H1 (cell line): ENCODE measurements around the gene TPP1. TPM values are rescaled to one million over a fixed set of nuclear protein-coding genes. Genes with fewer than 3 reads are reported as not detected.

ENCODE experiments used
- CTCF ChIA-PET: fragments of 300-600 bp; sonication (Branson Sonifier 250); formaldehyde crosslinking; loops from one replicate; lab custom pipeline; 2021; ENCODE audit not compliant: partially characterized antibody; lab: Charles Lee
- POLR2A ChIA-PET: fragments of 300-600 bp; sonication (Branson Sonifier 250); formaldehyde crosslinking; loops from one replicate; lab custom pipeline; 2021; ENCODE audit warnings: inconsistent platforms; ENCODE audit not compliant: partially characterized antibody; lab: Charles Lee
- DNase-seq, 2 experiments: peaks; one replicate each; pipeline versions ENCODE4 v3.0.0 to v3.0.0-alpha.2; 2010 to 2022; ENCODE audit warnings: low spot score in 2 of 2, low read depth in 1 of 2, mixed read lengths in 1 of 2
- FAIRE-seq: peaks from 2 replicates; lab custom pipeline; 2011; peaks lifted over from hg19 to GRCh38; lab: Jason Lieb, UNC
- H2AFZ ChIP-seq: 2 replicates; pipeline ENCODE4 v1.8.1; 2012; ENCODE audit warnings: low read length, inconsistent platforms
- H2AK5ac ChIP-seq: 2 replicates; pipeline ENCODE4 v1.6.1; 2013; ENCODE audit warnings: low read depth, low read length
- H2BK120ac ChIP-seq: replicated peaks from 2 replicates; pipeline ENCODE3; 2013; ENCODE audit warnings: low read depth, low read length, inconsistent platforms
- H2BK12ac ChIP-seq: 2 replicates; pipeline ENCODE4 v1.6.1; 2013; ENCODE audit warnings: low read depth, low read length
- H2BK15ac ChIP-seq: 2 replicates; pipeline ENCODE4 v1.6.1; 2013; ENCODE audit warnings: low read length
- H2BK20ac ChIP-seq: 2 replicates; pipeline ENCODE4 v1.6.1; 2013; ENCODE audit warnings: low read length
- H2BK5ac ChIP-seq: 2 replicates; pipeline ENCODE4 v1.6.1; 2013; ENCODE audit warnings: low read depth, low read length
- H3K14ac ChIP-seq: 2 replicates; pipeline ENCODE4 v1.6.1; 2013; ENCODE audit warnings: inconsistent platforms; ENCODE audit not compliant: insufficient read length
- H3K18ac ChIP-seq: 2 replicates; pipeline ENCODE4 v1.6.1; 2013; ENCODE audit warnings: low read length; ENCODE audit errors: extremely low read depth
- H3K23ac ChIP-seq: 2 replicates; pipeline ENCODE4 v1.6.1; 2013; ENCODE audit warnings: inconsistent platforms; ENCODE audit not compliant: insufficient read length
- H3K23me2 ChIP-seq: 2 replicates; pipeline ENCODE4 v1.6.1; 2013; ENCODE audit warnings: low read depth, low read length
- H3K27ac ChIP-seq: 2 replicates; pipeline ENCODE4 v1.6.1; 2011; ENCODE audit warnings: low read depth, low read length, inconsistent platforms
- H3K27me3 ChIP-seq, 4 experiments: replicated peaks in 1 of 4; 1 replicate in 1 of 4; 2 replicates in 3 of 4; pipeline versions ENCODE4 v1.6.1 to v1.8.1; 2011 to 2013; ENCODE audit warnings: low read length in 3 of 4, mild to moderate bottlenecking in 3 of 4, inconsistent platforms in 2 of 4, mixed read lengths in 2 of 4, moderate library complexity in 1 of 4; ENCODE audit not compliant: control insufficient read depth in 3 of 4, insufficient read depth in 3 of 4; ENCODE audit errors: extremely low read depth in 1 of 4
- H3K36me3 ChIP-seq, 4 experiments: 2 replicates each; pipeline versions ENCODE4 v1.6.1 to v1.8.1; 2011 to 2013; ENCODE audit warnings: mild to moderate bottlenecking in 4 of 4, low read length in 3 of 4, moderate library complexity in 2 of 4, control low read depth in 1 of 4, inconsistent platforms in 1 of 4; ENCODE audit not compliant: insufficient read depth in 4 of 4, control insufficient read depth in 2 of 4
- H3K4ac ChIP-seq: replicated peaks from 2 replicates; pipeline ENCODE3; 2013; ENCODE audit warnings: low read length, low read depth, mixed read lengths, inconsistent platforms; ENCODE audit not compliant: insufficient read length
- H3K4me1 ChIP-seq, 4 experiments: replicated peaks in 1 of 4; 1 replicate in 1 of 4; 2 replicates in 3 of 4; pipeline versions ENCODE4 v1.6.1 to v1.8.1; 2011 to 2013; ENCODE audit warnings: low read length in 3 of 4, inconsistent platforms in 2 of 4, mixed read lengths in 1 of 4; ENCODE audit not compliant: insufficient read depth in 4 of 4, control insufficient read depth in 3 of 4
- H3K4me2 ChIP-seq, 2 experiments: 2 replicates each; pipeline versions ENCODE4 v1.6.1 to v1.8.1; 2011 to 2013; ENCODE audit warnings: low read depth in 2 of 2, low read length in 2 of 2, control low read depth in 1 of 2, inconsistent platforms in 1 of 2, mild to moderate bottlenecking in 1 of 2; ENCODE audit not compliant: insufficient read depth in 1 of 2
- H3K4me3 ChIP-seq, 4 experiments: fragments of 200-600, 300-600 bp in 1 of 4; sonication (generic), shearing (Covaris generic), sonication (Bioruptor Twin) in 1 of 4; 2 replicates each; pipeline versions ENCODE4 v1.5.1 to v1.8.1; 2011 to 2016; ENCODE audit warnings: low read length in 4 of 4, low read depth in 3 of 4, control low read depth in 2 of 4, inconsistent platforms in 2 of 4, mild to moderate bottlenecking in 2 of 4, mixed read lengths in 1 of 4, moderate library complexity in 1 of 4; ENCODE audit not compliant: insufficient read depth in 2 of 4; ENCODE audit errors: extremely low read depth in 1 of 4
- H3K56ac ChIP-seq: replicated peaks from 2 replicates; pipeline ENCODE3; 2013; ENCODE audit warnings: low read depth, mild to moderate bottlenecking, mixed read lengths, low read length, inconsistent platforms; ENCODE audit not compliant: insufficient read length
- H3K79me1 ChIP-seq: 2 replicates; pipeline ENCODE4 v1.6.1; 2013; ENCODE audit warnings: low read depth, low read length, control low read depth
- H3K79me2 ChIP-seq, 2 experiments: 2 replicates each; pipeline versions ENCODE4 v1.6.1 to v1.8.1; 2012 to 2013; ENCODE audit warnings: low read length in 2 of 2, mild to moderate bottlenecking in 2 of 2, inconsistent platforms in 1 of 2; ENCODE audit not compliant: insufficient read depth in 2 of 2, control insufficient read depth in 1 of 2
- H3K9ac ChIP-seq, 4 experiments: replicated peaks in 1 of 4; 1 replicate in 1 of 4; 2 replicates in 3 of 4; pipeline versions ENCODE4 v1.6.1 to v1.8.1; 2011 to 2013; ENCODE audit warnings: low read depth in 3 of 4, low read length in 3 of 4, control low read depth in 2 of 4, mild to moderate bottlenecking in 2 of 4, moderate library complexity in 2 of 4, inconsistent platforms in 1 of 4; ENCODE audit errors: extremely low read depth in 1 of 4
- H3K9me3 ChIP-seq, 2 experiments: 2 replicates each; pipeline versions ENCODE4 v1.6.1 to v1.8.1; 2012 to 2013; ENCODE audit warnings: mild to moderate bottlenecking in 2 of 2, moderate library complexity in 2 of 2, control low read depth in 1 of 2, inconsistent platforms in 1 of 2, low read depth in 1 of 2, low read length in 1 of 2, mixed read lengths in 1 of 2; ENCODE audit not compliant: insufficient read depth in 2 of 2
- H4K20me1 ChIP-seq, 2 experiments: replicated peaks in 1 of 2; 2 replicates each; pipeline versions ENCODE3 to v1.8.1; 2011 to 2013; ENCODE audit warnings: inconsistent platforms in 2 of 2, low read length in 2 of 2, mild to moderate bottlenecking in 1 of 2; ENCODE audit not compliant: insufficient read depth in 2 of 2, control insufficient read depth in 1 of 2
- H4K5ac ChIP-seq: 2 replicates; pipeline ENCODE4 v1.6.1; 2013; ENCODE audit warnings: low read length, low read depth, mixed read lengths, inconsistent platforms; ENCODE audit not compliant: insufficient read length
- H4K8ac ChIP-seq: 2 replicates; pipeline ENCODE4 v1.8.0; 2013; ENCODE audit warnings: mild to moderate bottlenecking, moderate library complexity, low read length, inconsistent platforms; ENCODE audit not compliant: insufficient read depth; ENCODE audit errors: extremely low read depth
- H4K91ac ChIP-seq: replicated peaks from 2 replicates; pipeline ENCODE3; 2013; ENCODE audit warnings: low read length, mixed read lengths, inconsistent platforms; ENCODE audit not compliant: insufficient read length
- EZH2 ChIP-seq: fragments of 200-600 bp; sonication (generic); IDR thresholded peaks from 2 replicates; pipeline ENCODE4 v1.7.1; 2012; ENCODE audit warnings: low read depth, mild to moderate bottlenecking, moderate library complexity, low read length, inconsistent platforms; ENCODE audit not compliant: severe bottlenecking
- KDM5A ChIP-seq: fragments of 200-600 bp; IDR thresholded peaks from 2 replicates; pipeline ENCODE4 v1.7.1; 2012; ENCODE audit warnings: mild to moderate bottlenecking, low read length, inconsistent platforms, mixed read lengths
- NRF1 ChIP-seq: IDR thresholded peaks from 2 replicates; pipeline ENCODE4 v1.6.1; 2011; ENCODE audit warnings: mild to moderate bottlenecking, low read depth, low read length, improper control_type of control experiment
- POLR2A ChIP-seq, 2 experiments: IDR thresholded peaks; 1 replicate in 1 of 2; 2 replicates in 1 of 2; pipeline ENCODE4 v1.6.1; 2011; ENCODE audit warnings: low read depth in 2 of 2, low read length in 2 of 2, mild to moderate bottlenecking in 2 of 2; ENCODE audit errors: control extremely low read depth in 1 of 2
- SIN3A ChIP-seq, 2 experiments: IDR thresholded peaks in 1 of 2; conservative IDR thresholded peaks in 1 of 2; 2 replicates each; pipeline ENCODE4 v1.6.1; 2011 to 2012; ENCODE audit warnings: low read length in 2 of 2, improper control_type of control experiment in 1 of 2, low read depth in 1 of 2, mild to moderate bottlenecking in 1 of 2
- SIRT6 ChIP-seq: IDR thresholded peaks from one replicate; pipeline ENCODE4 v1.7.1; 2012; ENCODE audit warnings: low read length, inconsistent platforms
- WGBS, 2 experiments: shearing (Covaris generic) in 1 of 2; methylation state at CpG; one replicate each; pipeline versions ENCODE4 v1.1.6 to v1.1.7; 2013 to 2015; ENCODE audit warnings: low lambda C conversion rate in 2 of 2, mixed read lengths in 2 of 2, inconsistent platforms in 1 of 2, low coverage in 1 of 2, missing lambda C conversion rate in 1 of 2; ENCODE audit not compliant: insufficient replicate concordance in 2 of 2, insufficient coverage in 1 of 2, insufficient read length in 1 of 2; ENCODE audit errors: extremely low coverage in 1 of 2, missing lambda C conversion rate in 1 of 2; 5-methylcytosine and 5-hydroxymethylcytosine counted together
- polyA plus RNA-seq, 7 experiments: library from polyadenylated mRNA; depleted of rRNA in 3 of 7; stranded (reverse) in 5 of 7; unstranded in 2 of 7; fragments of >200 nt in 5 of 7; fragments of 200-250 nt in 2 of 7; gene quantifications; 1 replicate in 5 of 7; 2 replicates in 1 of 7; 4 replicates in 1 of 7; pipeline versions ENCODE4 v1.2.1 to v1.2.3, GENCODE V29; 2011 to 2013; ENCODE audit warnings: missing spikeins in 2 of 7, mixed read lengths in 2 of 7
- total RNA-seq: library from RNA; stranded (reverse); fragmentation: NEBNext Ultra II Directional; extraction: Animal tissue kit (Norgen Biotek cat#: 25700); gene quantifications from 2 replicates; pipeline ENCODE4 v1.2.1, GENCODE V29; 2021

The TPP1 gene
- total and polyA plus RNA-seq, 2 of the 8 experiments (the other 6 are each of a cell fraction or from before 2014, with no cell fraction given), result 36.1 to 77.5 TPM

- Histone ChIP-seq H4K20me1 (no peaks in the 10 kb centered on the region), H3K4me2 (peak overlapping the region in 1 of 2 experiments; percentile 94; a peak in 3 of 4 replicates), H3K18ac (no peak overlapping the region), H3K79me2 (peaks cover 0 to 26% of the 10 kb centered on the region in 2 experiments; a peak in 2 of 4 replicates), H3K23me2 (peaks cover 11% of the 10 kb centered on the region), H2AFZ (no peak overlapping the region), H3K27me3 (no peaks in the 10 kb centered on the region), H3K4ac (no peak overlapping the region), H3K14ac (no peak overlapping the region), H2BK20ac (no peak overlapping the region), H2BK5ac (no peak overlapping the region), H2AK5ac (no peak overlapping the region), H3K9me3 (no peaks in the 10 kb centered on the region), H3K23ac (no peak overlapping the region), H3K56ac (no peak overlapping the region), H3K4me3 (peak overlapping the region in 2 of 4 experiments; percentile 67 to 76; a peak in 1 of 8 replicates), H2BK120ac (no peak overlapping the region), H2BK12ac (no peak overlapping the region), H2BK15ac (no peak overlapping the region), H4K8ac (no peak overlapping the region), H3K4me1 (peaks cover 4 to 21% (median 11%) of the 10 kb centered on the region in 4 experiments), H3K27ac (no peak overlapping the region), H3K36me3 (peaks cover 17 to 36% (median 33%) of the 10 kb centered on the region in 4 experiments), H4K5ac (no peak overlapping the region), H4K91ac (no peak overlapping the region), H3K9ac (peak overlapping the region in 1 of 4 experiments; percentile 34; a peak in 1 of 7 replicates), H3K79me1 (peaks cover 5% of the 10 kb centered on the region; the same call in 1 of the 2 replicates)
- POLR2A ChIA-PET, result interaction anchor here (0.6 to 3.0 kb wide), 13 partner anchors 11 to 136 kb away, joined by 3 to 24 read pairs (median 4); no protein-coding TSS in a partner anchor
- WGBS, 2 experiments, result 95% methylated on average over 6 of the region's 6 CpGs; no CpG with 5 or more reads in 1 of the 2 experiments
- no peak for DNase-seq
- no peak for FAIRE-seq
- CTCF ChIA-PET, result interaction anchor here (0.9 to 2.8 kb wide), 3 partner anchors 11 to 79 kb away, joined by 3 to 10 read pairs (median 4); no protein-coding TSS in a partner anchor
- TF ChIP-seq KDM5A, result no peak
- no peak for TF ChIP-seq EZH2
- TF ChIP-seq SIRT6, result no peak
- no peak for TF ChIP-seq NRF1
- TF ChIP-seq POLR2A (IDR thresholded peaks at IDR 0.05; ENCODE audit: control extremely low read depth in 1 of 2, low read depth in 2 of 2, low read length in 2 of 2), result 0 out of 3 replicates have a peak, but pooled peaks of 1 of the 2 experiments have one; percentile 21
- no peak for TF ChIP-seq SIN3A (conservative IDR thresholded peaks at IDR 0.05 in 1 of 2, IDR thresholded peaks at IDR 0.05 in 1 of 2; ENCODE audit: low read depth in 1 of 2, low read length in 2 of 2)
These were observed 8.6 kb downstream of the TPP1 start for GRCh38 chr11:6610591-6610990.
